ENCODE measurements around the gene PLEKHA1. TPM values are rescaled to one million over a fixed set of nuclear protein-coding genes. Genes with fewer than 3 reads are reported as not detected.

PLEKHA1 gene
- polyA plus RNA-seq, 3 donors, result 5.5 to 14.9 (median 12.3) TPM

DNA sequence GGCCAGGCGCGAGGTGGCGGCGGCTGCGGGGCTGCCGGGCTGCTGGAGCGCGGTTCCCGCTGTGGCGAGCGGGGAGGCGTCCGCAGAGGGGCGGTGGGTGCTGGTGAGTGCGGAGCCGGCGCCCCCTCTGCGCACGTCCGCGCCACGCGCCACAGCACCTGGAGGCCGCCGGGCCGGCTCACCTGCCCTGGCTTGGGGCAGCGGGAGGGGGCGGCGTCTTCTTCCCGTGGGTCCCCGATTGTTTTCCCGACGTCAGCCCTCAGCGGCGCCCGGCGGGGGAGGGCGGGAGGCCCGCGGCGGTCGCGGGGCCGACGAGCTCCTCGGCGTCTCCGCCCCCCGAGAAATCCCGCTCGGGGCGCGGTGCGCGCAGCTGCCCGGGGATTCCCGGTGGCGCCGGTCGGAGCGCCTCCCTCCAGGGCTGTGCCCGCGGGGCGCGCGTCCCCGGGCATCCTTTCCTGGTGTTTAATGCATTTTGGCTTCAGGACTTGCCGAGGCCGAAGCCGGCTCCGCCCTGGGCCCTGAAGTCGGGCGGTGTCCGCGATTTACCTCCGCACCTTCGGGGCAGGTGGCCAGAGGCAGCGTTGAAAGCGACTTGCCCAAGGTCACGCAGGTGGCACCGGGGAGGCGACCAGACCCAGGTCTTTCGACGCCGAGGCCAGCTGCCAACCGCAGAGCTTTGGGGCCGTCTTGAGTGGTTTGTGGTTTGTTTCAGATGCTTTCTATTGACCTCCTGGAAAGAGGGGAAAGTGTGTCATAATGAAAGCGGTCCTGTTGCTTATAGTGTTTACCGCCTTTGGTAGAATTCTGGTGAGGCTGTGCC lies 561 bp downstream of the PLEKHA1 start:
- peaks cover 17% of the 10 kb centered on the region for H3K4me1 Mint-ChIP-seq
- peak overlapping the region; percentile 93 for H2AFZ ChIP-seq (ENCODE audit: insufficient read depth, low read depth, low read length, poor library complexity, severe bottlenecking)
- no peaks in the 10 kb centered on the region for H3K79me2 ChIP-seq (ENCODE audit: insufficient read depth, low read length)
- peak overlapping the region; percentile 25 to 82 (median 65) for H3K4me3 ChIP-seq (replicated peaks in 1 of 3; ENCODE audit: low read depth in 2 of 3, low read length in 3 of 3)
- H3K27ac Mint-ChIP-seq, result peak overlapping the region in 6 of 7 donors; percentile 43 to 84 (median 55)
- H3K9ac ChIP-seq (ENCODE audit: insufficient read depth, low read length, poor library complexity, severe bottlenecking), result peak overlapping the region; percentile 69
- no peak overlapping the region for H3K27ac ChIP-seq (ENCODE audit: low read depth in 1 of 2, low read length in 2 of 2)
- H3K36me3 Mint-ChIP-seq, result peaks cover 0 to 17% of the 10 kb centered on the region in 2 donors
- no peaks in the 10 kb centered on the region for H3K9me3 ChIP-seq (replicated peaks in 1 of 2; ENCODE audit: control insufficient read depth in 1 of 2, insufficient read depth in 1 of 2, low read length in 2 of 2)
- WGBS (ENCODE audit: insufficient coverage), result under 1% methylated on average over 89 of the region's 89 CpGs
- TF ChIP-seq, protein P1, sequence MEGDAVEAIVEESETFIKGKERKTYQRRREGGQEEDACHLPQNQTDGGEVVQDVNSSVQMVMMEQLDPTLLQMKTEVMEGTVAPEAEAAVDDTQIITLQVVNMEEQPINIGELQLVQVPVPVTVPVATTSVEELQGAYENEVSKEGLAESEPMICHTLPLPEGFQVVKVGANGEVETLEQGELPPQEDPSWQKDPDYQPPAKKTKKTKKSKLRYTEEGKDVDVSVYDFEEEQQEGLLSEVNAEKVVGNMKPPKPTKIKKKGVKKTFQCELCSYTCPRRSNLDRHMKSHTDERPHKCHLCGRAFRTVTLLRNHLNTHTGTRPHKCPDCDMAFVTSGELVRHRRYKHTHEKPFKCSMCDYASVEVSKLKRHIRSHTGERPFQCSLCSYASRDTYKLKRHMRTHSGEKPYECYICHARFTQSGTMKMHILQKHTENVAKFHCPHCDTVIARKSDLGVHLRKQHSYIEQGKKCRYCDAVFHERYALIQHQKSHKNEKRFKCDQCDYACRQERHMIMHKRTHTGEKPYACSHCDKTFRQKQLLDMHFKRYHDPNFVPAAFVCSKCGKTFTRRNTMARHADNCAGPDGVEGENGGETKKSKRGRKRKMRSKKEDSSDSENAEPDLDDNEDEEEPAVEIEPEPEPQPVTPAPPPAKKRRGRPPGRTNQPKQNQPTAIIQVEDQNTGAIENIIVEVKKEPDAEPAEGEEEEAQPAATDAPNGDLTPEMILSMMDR (IDR thresholded peaks at IDR 0.05), result no peak
- no peaks in the 10 kb centered on the region for H3K36me3 ChIP-seq (replicated peaks in 1 of 2; ENCODE audit: control insufficient read depth in 1 of 2, insufficient read depth in 2 of 2, low read length in 2 of 2)
- H3K27me3 Mint-ChIP-seq (ENCODE audit: low read depth in 3 of 3), result peaks cover 42 to 61% (median 56%) of the 10 kb centered on the region in 3 donors
- H3K4me3 Mint-ChIP-seq, result peak overlapping the region; percentile 93 to 95
- intact Hi-C loops (cut with micrococcal nuclease), result loop anchor here (2.0 to 5.0 kb wide), 2 partner anchors 94 to 777 kb away; partner anchors contain the start of gene BUB3 (in 1 of the 2)
- H3K27me3 ChIP-seq (ENCODE audit: control insufficient read depth in 2 of 2, insufficient read depth in 2 of 2, low read length in 2 of 2), result peaks cover 41 to 68% of the 10 kb centered on the region in 2 donors
- H3K4me1 ChIP-seq (ENCODE audit: control insufficient read depth in 1 of 2, insufficient read depth in 2 of 2, low read length in 2 of 2), result peaks cover 13 to 20% of the 10 kb centered on the region in 2 donors
- peaks cover 4% of the 10 kb centered on the region for H4K20me1 ChIP-seq (ENCODE audit: insufficient read depth, low read length)
- peaks cover 0 to 7% (median 1%) of the 10 kb centered on the region in 7 donors for H3K9me3 Mint-ChIP-seq
- DNase-seq, result peak in 2 of 3 donors; percentile 17 to 47
- peak overlapping the region; percentile 89 for H3K4me2 ChIP-seq (replicated peaks; ENCODE audit: extremely low read depth, low read length, poor library complexity, severe bottlenecking)

DNA sequence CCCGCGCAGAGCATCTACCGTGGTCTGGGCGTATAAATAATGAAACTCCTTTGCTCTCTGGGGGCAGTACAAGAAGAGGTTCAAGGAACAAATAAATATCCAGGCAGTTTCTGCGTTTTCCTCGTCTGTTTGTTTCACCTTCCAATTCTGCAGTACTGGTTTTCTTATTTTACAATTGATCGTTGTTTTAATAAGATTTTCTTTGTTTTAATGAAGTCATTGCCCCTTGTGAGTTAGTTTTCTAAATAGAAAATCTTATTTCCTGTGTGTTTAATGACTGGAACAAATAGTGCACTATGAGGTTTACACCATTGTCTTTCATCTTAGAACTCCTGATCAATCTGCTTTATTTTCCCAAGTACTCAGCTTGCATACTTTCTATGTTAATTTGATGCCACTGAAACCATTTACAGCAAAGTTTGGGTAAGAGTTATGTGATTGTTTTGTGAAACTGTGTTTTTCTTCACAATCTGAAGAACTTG lies 1.2 kb downstream of the PLEKHA1 start:
- Mint-ChIP-seq H3K27me3 (ENCODE audit: low read depth in 3 of 3) (peaks cover 40 to 54% (median 49%) of the 10 kb centered on the region in 3 donors), H3K36me3 (peaks cover 0 to 17% of the 10 kb centered on the region in 2 donors), H3K4me3 (peak overlapping the region; percentile 93 to 95), H3K4me1 (peaks cover 17% of the 10 kb centered on the region), H3K9me3 (peaks cover 0 to 7% (median 3%) of the 10 kb centered on the region in 7 donors), H3K27ac (peak overlapping the region in 4 of 7 donors; percentile 43 to 84 (median 64))
- Histone ChIP-seq H3K4me3 (replicated peaks in 1 of 3; ENCODE audit: low read depth in 2 of 3, low read length in 3 of 3) (peak overlapping the region; percentile 25 to 82 (median 65)), H2AFZ (ENCODE audit: insufficient read depth, low read depth, low read length, poor library complexity, severe bottlenecking) (peak overlapping the region; percentile 93), H3K79me2 (ENCODE audit: insufficient read depth, low read length) (no peaks in the 10 kb centered on the region), H3K4me2 (replicated peaks; ENCODE audit: extremely low read depth, low read length, poor library complexity, severe bottlenecking) (peak overlapping the region; percentile 89), H3K9me3 (replicated peaks in 1 of 2; ENCODE audit: control insufficient read depth in 1 of 2, insufficient read depth in 1 of 2, low read length in 2 of 2) (no peaks in the 10 kb centered on the region), H3K27ac (ENCODE audit: low read depth in 1 of 2, low read length in 2 of 2) (no peak overlapping the region), H3K36me3 (replicated peaks in 1 of 2; ENCODE audit: control insufficient read depth in 1 of 2, insufficient read depth in 2 of 2, low read length in 2 of 2) (no peaks in the 10 kb centered on the region), H4K20me1 (ENCODE audit: insufficient read depth, low read length) (peaks cover 4% of the 10 kb centered on the region), H3K9ac (ENCODE audit: insufficient read depth, low read length, poor library complexity, severe bottlenecking) (peak overlapping the region; percentile 69), H3K4me1 (ENCODE audit: control insufficient read depth in 1 of 2, insufficient read depth in 2 of 2, low read length in 2 of 2) (peaks cover 13 to 20% of the 10 kb centered on the region in 2 donors), H3K27me3 (ENCODE audit: control insufficient read depth in 2 of 2, insufficient read depth in 2 of 2, low read length in 2 of 2) (peaks cover 41 to 63% of the 10 kb centered on the region in 2 donors)
- WGBS (ENCODE audit: insufficient coverage), result 0% methylated on average over 4 of the region's 7 CpGs
- no peak for DNase-seq
- intact Hi-C loops (cut with micrococcal nuclease), result loop anchor here in 1 of 2 donors (2.0 kb wide), 1 partner anchor 93 kb away; no protein-coding TSS in a partner anchor
- TF ChIP-seq, protein P1 (IDR thresholded peaks at IDR 0.05), result no peak
